Endothelial cell of umbilical vein (primary cell): ENCODE data around the gene MAPK6. TPM values are rescaled to one million over a fixed set of nuclear protein-coding genes. Genes with fewer than 3 reads are reported as not detected.
A peak's percentile ranks its signal among the peaks of the same experiment; 100 is the strongest.

Source experiments
- BruUV-seq: library from RNA; stranded (reverse); fragments of 400-500 nt; replicated peaks from 2 replicates; lab custom pipeline; 2021; lab: Mats Ljungman, UMichigan
- CTCF ChIA-PET: fragments of 300-600, 350-600 bp; sonication (Branson Sonifier 250); formaldehyde crosslinking; loops from one replicate; lab custom pipeline; 2021; ENCODE audit warnings: antibody characterized with exemption, inconsistent platforms; lab: Charles Lee
- POLR2A ChIA-PET: fragments of 300-600, 350-600 bp; sonication (Branson Sonifier 250); formaldehyde crosslinking; loops from one replicate; lab custom pipeline; 2021; ENCODE audit warnings: antibody characterized with exemption, inconsistent platforms; lab: Charles Lee
- DNase-seq: peaks from one replicate; pipeline ENCODE4 v3.0.0-alpha.2; 2011; ENCODE audit warnings: low read depth, low spot score
- FAIRE-seq: peaks from 2 replicates; lab custom pipeline; 2011; peaks lifted over from hg19 to GRCh38; lab: Jason Lieb, UNC
- H2AFZ ChIP-seq: 2 replicates; pipeline ENCODE4 v1.6.0; 2012; ENCODE audit warnings: low read depth, low read length, control low read depth, inconsistent platforms
- H3K27ac ChIP-seq: 2 replicates; pipeline ENCODE4 v1.5.1; 2011; ENCODE audit warnings: low read depth, mild to moderate bottlenecking, control low read depth, low read length, moderate library complexity; ENCODE audit not compliant: insufficient read depth
- H3K27me3 ChIP-seq, 2 experiments: 2 replicates each; pipeline versions ENCODE4 v1.6.0 to v1.6.1; 2011; ENCODE audit warnings: low read length in 2 of 2, mixed read lengths in 1 of 2; ENCODE audit not compliant: control insufficient read depth in 2 of 2, insufficient read depth in 2 of 2
- H3K36me3 ChIP-seq, 2 experiments: 2 replicates in 1 of 2; 3 replicates in 1 of 2; pipeline ENCODE4 v1.5.1; 2011; ENCODE audit warnings: low read length in 2 of 2, mild to moderate bottlenecking in 1 of 2, moderate library complexity in 1 of 2; ENCODE audit not compliant: control insufficient read depth in 2 of 2, insufficient read depth in 2 of 2; ENCODE audit errors: extremely low read depth in 1 of 2
- H3K4me1 ChIP-seq: 3 replicates; pipeline ENCODE4 v1.5.1; 2011; ENCODE audit warnings: mild to moderate bottlenecking, low read length; ENCODE audit not compliant: control insufficient read depth, insufficient read depth; ENCODE audit errors: extremely low read depth
- H3K4me2 ChIP-seq: 2 replicates; pipeline ENCODE4 v1.6.1; 2011; ENCODE audit warnings: low read length, control low read depth, mixed read lengths; ENCODE audit not compliant: insufficient read depth
- H3K4me3 ChIP-seq, 3 experiments: fragments of 200-600 bp in 1 of 3; sonication (generic), shearing (Covaris generic) in 1 of 3; replicated peaks in 1 of 3; 2 replicates each; pipeline ENCODE4 v1.5.1; 2011 to 2016; ENCODE audit warnings: control low read depth in 3 of 3, low read length in 3 of 3, mild to moderate bottlenecking in 2 of 3, inconsistent platforms in 1 of 3, low read depth in 1 of 3, moderate library complexity in 1 of 3; ENCODE audit not compliant: insufficient read depth in 1 of 3
- H3K79me2 ChIP-seq: 2 replicates; pipeline ENCODE4 v1.6.0; 2012; ENCODE audit warnings: low read length, inconsistent platforms; ENCODE audit not compliant: control insufficient read depth, insufficient read depth
- H3K9ac ChIP-seq: replicated peaks from 2 replicates; pipeline ENCODE3; 2011; ENCODE audit warnings: low read length, control low read depth; ENCODE audit not compliant: insufficient read depth; ENCODE audit errors: extremely low read depth
- H3K9me1 ChIP-seq: replicated peaks from 3 replicates; pipeline ENCODE4 v1.6.0; 2011; ENCODE audit warnings: mild to moderate bottlenecking, low read length; ENCODE audit not compliant: control insufficient read depth, insufficient read depth; ENCODE audit errors: extremely low read depth
- H3K9me3 ChIP-seq: replicated peaks from 2 replicates; pipeline ENCODE4 v1.5.1; 2012; ENCODE audit warnings: low read length, inconsistent platforms; ENCODE audit not compliant: control insufficient read depth, insufficient read depth
- H4K20me1 ChIP-seq: replicated peaks from 2 replicates; pipeline ENCODE3; 2011; ENCODE audit warnings: mild to moderate bottlenecking, low read length; ENCODE audit not compliant: control insufficient read depth, insufficient read depth; ENCODE audit errors: extremely low read depth
- GATA2 ChIP-seq: IDR thresholded peaks from 2 replicates; pipeline ENCODE4 v1.7.0; 2011; ENCODE audit warnings: low read depth, mild to moderate bottlenecking, moderate library complexity, mixed read lengths, low read length; ENCODE audit not compliant: insufficient read length, insufficient read depth
- JUN ChIP-seq: IDR thresholded peaks from 2 replicates; pipeline ENCODE4 v1.6.1; 2011; ENCODE audit warnings: borderline replicate concordance, low read depth; ENCODE audit not compliant: insufficient read length, insufficient read depth
- POLR2AphosphoS5 ChIP-seq: IDR thresholded peaks from 2 replicates; pipeline ENCODE4 v1.6.1; 2012; ENCODE audit warnings: low read depth, mild to moderate bottlenecking, control low read depth, low read length, moderate library complexity; ENCODE audit not compliant: insufficient read depth
- dilution Hi-C: fragments of 300-500 bp; cut with MboI; formaldehyde crosslinking; loops from one replicate; pipeline ENCODE4 v1.15.0; 2019; ENCODE audit warnings: low sequenced_read_pairs; ENCODE audit not compliant: extremely low pct_ligation_motif_present
- intact Hi-C: fragments of 100-400 bp; cut with micrococcal nuclease; formaldehyde crosslinking; loops from one replicate; pipeline ENCODE4 v1.10.0; 2022
- polyA plus RNA-seq, 4 experiments: library from polyadenylated mRNA; depleted of rRNA in 3 of 4; stranded (reverse) in 3 of 4; unstranded in 1 of 4; fragments of >200 nt; gene quantifications; 2 replicates each; pipeline versions ENCODE4 v1.2.1 to v1.2.3, GENCODE V29; 2011 to 2012; ENCODE audit warnings: missing spikeins in 1 of 4
- total RNA-seq: library from RNA; stranded (reverse); gene quantifications from 2 replicates; pipeline ENCODE4 v1.2.3, GENCODE V29; 2021

Gene MAPK6
- total and polyA plus RNA-seq, 2 donors (not counting 3 experiments of a cell fraction or from before 2014, with no cell fraction given): 10.9 to 37.4 TPM

DNA sequence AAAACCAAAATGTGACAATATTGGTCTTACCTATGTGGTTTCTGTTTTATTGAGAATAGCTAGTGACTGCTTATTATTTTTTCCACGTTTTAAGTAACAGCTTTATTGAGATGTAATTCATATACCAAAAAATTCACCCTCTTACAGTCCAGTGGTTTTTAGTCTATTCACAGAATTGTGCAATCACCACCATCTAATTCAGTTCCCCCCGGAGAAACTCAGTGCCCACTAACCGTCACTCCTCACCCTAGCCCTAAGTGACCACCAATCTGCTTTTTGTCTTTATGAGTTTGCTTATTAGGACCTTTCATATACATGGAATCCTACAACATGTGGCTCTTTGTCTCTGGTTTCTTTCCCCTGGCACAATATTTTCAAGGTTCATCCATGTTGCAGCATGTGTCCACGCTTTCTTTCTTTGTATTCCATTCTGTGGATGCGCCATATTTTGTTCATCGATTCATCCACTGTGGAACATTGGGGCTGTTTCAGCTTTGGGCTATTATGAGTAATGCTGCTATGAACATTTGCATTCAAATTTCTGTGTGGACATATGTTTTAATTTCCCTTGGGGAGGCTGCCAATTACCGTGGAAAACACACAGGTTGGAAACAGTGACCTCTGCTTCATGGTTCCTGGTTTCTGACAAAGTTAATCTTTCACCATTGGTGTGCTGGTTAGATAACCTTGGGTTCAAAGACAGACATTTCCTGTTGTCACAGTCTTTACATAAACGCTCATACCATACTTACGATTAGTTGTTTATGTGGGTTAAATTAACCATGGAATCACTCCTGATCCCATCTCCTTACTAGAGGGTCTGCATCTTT lies 96.8 kb downstream of the MAPK6 start:
- intact Hi-C loops (loop anchor here (1.0 kb wide), 2 partner anchors 13 to 23 kb away; no protein-coding TSS in a partner anchor), dilution Hi-C loops (no loop called here)
- Histone ChIP-seq H4K20me1 (no peaks in the 10 kb centered on the region), H3K27me3 (no peaks in the 10 kb centered on the region), H3K27ac (peak overlapping the region; percentile 3), H3K79me2 (no peaks in the 10 kb centered on the region), H3K9me1 (no peaks in the 10 kb centered on the region), H3K4me2 (peak overlapping the region; percentile 19), H3K9me3 (no peaks in the 10 kb centered on the region), H3K9ac (no peak overlapping the region), H3K36me3 (no peaks in the 10 kb centered on the region), H3K4me3 (no peak overlapping the region), H3K4me1 (peaks cover 21% of the 10 kb centered on the region), H2AFZ (peak overlapping the region; percentile 1)
- ChIA-PET CTCF (interaction anchor here (1.1 to 2.7 kb wide), 3 partner anchors 24 to 37 kb away, joined by 4 to 6 read pairs (median 4); no protein-coding TSS in a partner anchor), POLR2A (no interaction called here)
- TF ChIP-seq GATA2 (peak; percentile 75), JUN (peak; percentile 14), POLR2AphosphoS5 (no peak)
- peak; percentile 96 for DNase-seq
- peak; percentile 83 for FAIRE-seq
- no TSS peak for BruUV-seq

Other genes with a start within 250 kb of the MAPK6 start
- gene TMOD3, start 189.6 kb upstream of the MAPK6 start, total RNA-seq: 63.7 and 64.3 TPM in 2 replicates
- 7.6 and 10.4 TPM in 2 replicates for gene TMOD3, start 189.6 kb upstream of the MAPK6 start, polyA plus RNA-seq
- gene LEO1, start 47.4 kb upstream of the MAPK6 start, total RNA-seq: 22.6 and 28.0 TPM in 2 replicates
- 0.91 and 1.3 TPM in 2 replicates for gene LEO1, start 47.4 kb upstream of the MAPK6 start, polyA plus RNA-seq
- 0.44 TPM in 1 of 2 replicates, not detected in the other for gene BCL2L10, start 93.6 kb downstream of the MAPK6 start, total RNA-seq
- 1.8 and 1.9 TPM in 2 replicates for gene BCL2L10, start 93.6 kb downstream of the MAPK6 start, polyA plus RNA-seq
- gene GNB5, start 172.2 kb downstream of the MAPK6 start, total RNA-seq: 16.8 and 19.1 TPM in 2 replicates
- 11.7 and 15.6 TPM in 2 replicates for gene GNB5, start 172.2 kb downstream of the MAPK6 start, polyA plus RNA-seq